Renal cortex interstitium (tissue), 11 donors: ENCODE data around the gene DCUN1D3. TPM values are rescaled to one million over a fixed set of nuclear protein-coding genes. Genes with fewer than 3 reads are reported as not detected.

Experiments
- DNase-seq, 11 donors: peaks; one replicate each; pipeline ENCODE4 v3.0.0-alpha.2; 2013; ENCODE audit warnings: low read depth in 9 of 11, low spot score in 4 of 11; ENCODE audit errors: extremely low read depth in 1 of 11
- polyA plus RNA-seq, 3 donors: library from polyadenylated mRNA; unstranded; fragments of 120-200 nt; gene quantifications; one replicate each; pipeline ENCODE4 v1.2.1, GENCODE V29; 2013; ENCODE audit not compliant: insufficient read length in 3 of 3

DCUN1D3 gene
- polyA plus RNA-seq, 3 donors: 8.4 to 11.0 (median 10.5) TPM

DNA sequence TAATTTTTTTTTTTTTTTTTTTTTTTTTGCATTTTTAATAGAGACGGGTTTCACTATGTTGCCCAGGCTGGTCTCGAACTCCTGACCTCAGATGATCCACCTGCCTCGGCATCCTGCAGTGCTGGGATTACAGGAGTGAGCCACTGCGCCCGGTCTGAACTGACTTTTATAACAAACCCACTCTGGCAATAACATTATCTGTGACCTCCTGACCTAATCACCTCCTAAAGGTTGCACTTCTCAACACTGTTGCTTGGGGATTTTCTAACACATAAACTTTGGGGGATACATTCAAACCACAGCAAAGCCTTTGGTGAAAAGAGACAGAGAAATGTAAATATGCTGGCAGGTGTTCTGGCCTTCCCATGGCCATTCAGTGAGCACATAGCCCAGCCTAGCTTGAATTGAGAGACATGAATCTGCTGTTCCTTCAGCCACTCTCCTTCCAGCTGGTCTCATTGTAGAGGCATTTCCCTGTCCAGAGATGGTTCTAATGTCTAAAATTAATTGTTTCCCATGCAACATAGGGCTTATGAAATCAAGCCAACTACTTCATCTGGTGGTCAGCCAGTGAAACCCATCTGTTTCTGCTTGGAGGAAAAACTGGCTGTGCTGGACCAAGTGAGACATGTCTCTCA, 28.7 kb upstream of the DCUN1D3 start:
- DNase-seq: no peak

DNA sequence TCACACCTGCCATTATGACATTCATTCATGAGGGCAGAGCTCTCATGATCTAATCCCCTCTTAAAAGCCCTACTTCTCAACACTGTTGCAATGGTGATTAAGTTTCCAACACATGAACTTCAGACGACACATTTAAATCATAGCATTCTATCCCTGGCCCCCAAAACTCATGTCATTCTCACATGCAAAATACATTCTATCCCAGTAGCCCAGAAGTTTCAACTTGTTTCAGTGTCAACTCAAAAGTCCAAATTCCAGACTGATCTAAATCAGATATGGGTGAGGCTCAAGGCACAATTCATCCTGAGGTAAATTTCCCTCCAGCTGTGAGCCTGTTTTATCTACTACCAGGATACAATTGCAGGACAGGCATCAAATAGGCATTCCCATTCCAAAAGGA, 25.6 kb upstream of the DCUN1D3 start:
- DNase-seq: no peak

DNA sequence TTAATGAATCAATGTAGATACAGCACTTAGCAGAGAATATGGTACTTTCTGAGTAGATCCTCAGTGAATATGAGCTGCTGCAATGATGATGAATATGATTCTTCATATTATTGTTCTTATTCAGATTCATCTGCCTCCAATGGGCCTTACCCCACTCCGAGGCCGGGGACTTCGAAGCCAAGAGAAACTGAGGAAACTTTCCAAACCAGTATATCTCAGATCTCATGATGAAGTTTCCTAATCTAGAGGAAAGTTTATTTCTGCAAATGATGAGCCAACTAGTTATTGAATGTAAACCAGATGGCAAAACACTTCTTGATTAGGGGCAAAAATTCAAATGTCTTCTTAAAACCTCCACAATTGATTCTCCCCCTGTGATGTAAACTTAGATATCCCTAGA, 23.7 kb upstream of the DCUN1D3 start:
- no peak for DNase-seq

DNA sequence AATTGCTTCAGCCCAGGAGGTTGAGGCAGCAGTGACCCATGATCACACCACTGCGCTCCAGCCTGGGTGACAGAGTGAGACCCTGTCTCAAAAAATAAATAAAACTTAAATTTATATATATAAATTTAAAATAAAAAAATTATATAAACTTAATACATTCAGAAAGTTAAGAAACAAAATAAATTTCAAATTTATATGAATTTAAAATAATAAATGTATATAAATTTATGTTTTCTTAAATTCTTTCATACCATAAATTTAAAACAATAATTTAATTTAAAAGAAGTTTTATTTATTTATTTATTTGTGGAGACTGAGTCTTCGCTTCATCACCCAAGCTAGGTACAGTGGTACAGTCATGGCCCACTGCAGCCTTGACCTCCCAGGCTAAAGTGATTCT, 20.6 kb upstream of the DCUN1D3 start:
- no peak for DNase-seq

DNA sequence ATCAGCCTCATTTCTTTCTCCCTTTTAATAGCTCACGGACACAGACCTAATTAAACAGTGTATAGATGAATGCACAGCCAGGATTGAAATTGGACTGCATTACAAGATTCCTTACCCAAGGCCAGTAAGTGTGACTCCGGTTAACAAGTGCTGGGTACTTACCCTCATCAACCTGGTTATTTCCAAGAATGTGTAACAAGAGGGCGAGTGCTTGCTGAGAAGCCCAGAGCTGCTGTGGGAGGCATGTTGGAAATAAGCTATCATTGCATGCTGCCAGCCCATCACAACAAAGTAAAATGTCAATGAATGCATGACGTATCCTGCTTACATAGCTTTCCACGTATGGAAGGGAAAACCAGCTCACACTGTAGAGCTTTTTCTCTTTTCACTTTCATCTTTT, 19.9 kb upstream of the DCUN1D3 start:
- no peak for DNase-seq

DNA sequence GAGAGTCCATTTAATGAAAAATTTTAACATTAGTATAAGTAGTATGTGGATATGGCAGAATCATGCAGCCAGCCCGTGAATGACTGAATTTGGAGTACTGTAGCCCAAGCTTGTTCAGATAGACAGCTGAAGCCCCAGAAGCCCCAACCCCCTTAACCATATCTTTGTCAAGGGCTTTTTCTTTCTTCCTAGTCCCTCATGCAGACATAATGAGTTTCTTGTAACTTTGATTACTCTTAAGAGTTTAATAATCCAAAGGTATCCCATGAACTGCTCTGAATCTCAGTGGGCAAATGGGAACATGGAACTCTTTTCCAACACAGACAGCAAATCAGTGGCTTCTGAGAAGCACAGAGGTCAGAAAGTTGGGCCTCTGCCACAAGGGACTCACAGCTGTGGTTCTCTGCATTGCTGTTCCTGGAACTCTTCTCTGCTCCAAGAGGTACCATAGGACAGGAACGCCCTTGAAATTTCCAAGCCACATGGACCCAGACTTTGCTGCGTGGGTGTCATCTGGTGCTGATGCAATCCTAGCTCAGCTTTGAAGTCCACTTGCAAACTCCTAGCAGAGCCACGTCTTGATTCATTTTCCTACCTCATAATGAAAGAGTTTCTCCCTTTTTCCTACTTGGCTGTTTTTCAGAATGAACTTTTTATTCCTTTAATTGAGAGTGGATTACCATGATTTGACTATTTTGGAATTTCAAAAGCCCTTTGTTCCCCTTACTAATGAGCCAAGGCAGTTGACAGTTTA, 18.5 kb upstream of the DCUN1D3 start:
- DNase-seq: no peak

DNA sequence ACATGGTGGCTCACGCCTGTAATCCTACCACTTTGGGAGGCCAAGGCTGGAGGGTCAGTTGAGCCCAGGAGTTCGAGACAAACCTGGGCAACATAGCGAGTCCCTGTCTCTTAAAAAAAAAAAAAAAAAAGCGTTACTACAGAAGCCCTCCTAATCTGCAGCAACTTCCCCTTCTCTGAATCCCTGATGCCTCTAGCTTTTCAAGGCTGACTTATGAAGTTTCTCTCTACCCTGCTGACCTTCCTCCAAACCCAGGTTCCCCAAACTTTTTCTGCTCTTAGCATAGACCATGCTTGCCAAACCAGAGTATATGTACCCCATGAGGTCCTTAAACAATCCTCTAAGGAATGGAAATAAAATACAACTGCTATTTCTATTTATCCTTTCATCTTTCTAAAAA, 16.8 kb upstream of the DCUN1D3 start:
- DNase-seq: no peak

DNA sequence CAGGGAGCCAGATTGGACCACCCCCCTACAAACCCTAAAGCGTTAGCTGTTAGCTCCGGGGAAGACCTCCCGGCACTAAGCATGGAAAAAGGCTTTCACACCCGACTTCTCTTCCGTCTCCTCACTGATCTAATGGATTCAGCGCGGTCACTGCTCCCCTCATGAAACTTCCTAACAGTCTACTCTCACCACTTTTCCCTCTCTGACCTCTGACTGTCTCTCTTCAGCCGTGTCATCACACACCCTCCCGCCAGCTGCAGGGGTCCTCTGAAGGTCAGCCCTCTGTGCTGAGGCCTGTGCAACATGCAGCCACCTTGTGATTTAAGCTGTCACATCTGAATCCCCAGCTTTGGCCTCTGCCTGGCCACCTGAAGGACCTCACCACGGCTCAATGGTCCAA, 16.1 kb upstream of the DCUN1D3 start:
- DNase-seq: no peak

DNA sequence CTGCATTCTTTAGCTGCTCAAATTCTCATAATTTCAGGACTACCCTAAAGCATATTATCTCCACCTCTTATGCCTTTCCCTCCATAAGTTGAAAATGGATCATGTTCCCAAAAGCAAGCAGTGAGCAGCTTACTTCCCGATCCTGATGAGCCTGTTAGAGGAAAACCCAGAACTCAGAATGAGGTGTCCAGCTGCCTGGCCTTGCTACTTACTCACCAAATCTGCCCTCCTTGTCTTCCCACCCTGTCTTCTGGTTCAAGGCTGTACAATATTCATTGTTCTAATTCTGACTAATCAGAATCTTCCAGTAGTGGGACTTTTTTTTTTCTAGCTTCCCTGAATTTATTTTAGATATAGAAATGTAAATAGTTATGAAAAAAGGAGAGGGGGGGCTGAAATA, 11.2 kb upstream of the DCUN1D3 start:
- DNase-seq: no peak

DNA sequence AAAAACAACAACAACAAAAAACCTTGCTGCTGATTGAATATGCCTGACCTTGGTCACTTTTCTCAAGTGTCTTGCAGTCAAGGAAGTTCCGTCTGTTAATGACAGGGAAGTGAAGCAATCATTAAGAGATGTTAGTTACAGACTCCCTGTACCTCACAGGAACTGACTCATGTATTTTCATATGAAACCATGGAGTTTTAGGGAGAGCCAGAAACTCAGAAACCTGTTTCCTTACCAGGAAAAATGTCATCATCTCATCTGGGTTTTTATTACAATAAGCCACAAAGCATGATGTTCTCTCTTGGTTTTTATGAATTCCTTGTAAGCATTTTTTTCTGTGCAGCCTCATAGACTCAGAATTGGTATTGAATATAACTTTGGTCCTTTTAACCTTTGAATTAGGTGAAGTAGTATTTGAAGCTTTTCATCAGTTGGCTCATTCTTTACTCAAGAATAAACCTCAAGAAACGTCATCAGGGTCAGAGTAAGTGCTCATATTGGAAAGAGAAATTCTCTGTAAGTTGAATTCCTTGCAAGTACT, 10.7 kb upstream of the DCUN1D3 start:
- peak in 1 of 11 donors; percentile 19 for DNase-seq

DNA sequence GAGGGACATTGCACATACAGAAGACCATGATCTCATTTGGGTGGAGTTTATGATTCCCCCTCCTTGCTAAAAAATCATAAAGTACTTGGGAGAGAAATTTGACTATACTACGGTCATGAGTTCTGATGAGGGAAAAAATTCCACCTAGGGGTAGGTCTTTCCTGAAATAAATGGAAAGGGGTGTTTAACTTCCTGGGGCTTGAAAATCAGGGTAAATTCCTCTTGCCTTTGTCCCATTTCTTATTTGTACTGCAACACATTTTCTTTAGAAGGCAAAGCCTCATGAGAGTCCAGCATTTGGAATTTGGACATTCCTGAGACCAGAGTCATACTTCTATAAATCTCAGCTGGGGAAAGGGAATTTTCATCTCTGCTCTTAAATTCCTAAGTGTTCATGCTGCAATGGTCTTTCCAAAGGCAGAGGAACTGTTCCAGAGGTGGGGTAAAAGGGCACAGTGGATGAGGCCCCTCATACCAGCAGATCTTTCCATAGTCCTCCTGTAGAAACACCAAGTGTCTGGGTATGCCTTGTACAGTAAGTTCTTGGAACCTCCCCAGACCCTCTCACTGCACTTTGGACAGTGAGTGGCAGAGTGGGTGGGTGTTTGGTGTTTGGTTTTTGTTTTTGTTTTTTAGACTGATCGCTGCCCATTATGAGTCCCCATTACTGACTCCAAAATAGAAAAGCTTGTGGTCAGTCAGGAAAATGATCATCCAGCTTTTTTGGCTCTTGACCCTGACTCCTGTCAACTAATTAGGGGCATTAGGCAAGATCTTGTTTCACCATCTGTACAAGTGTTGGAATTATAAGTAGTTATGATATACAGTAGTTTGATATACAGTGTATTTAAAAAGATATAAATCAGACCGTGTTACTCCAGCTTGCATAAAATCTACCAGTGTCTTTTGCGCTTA, 6.4 kb upstream of the DCUN1D3 start:
- peak in 3 of 11 donors; percentile 38 to 75 (median 44) for DNase-seq

DNA sequence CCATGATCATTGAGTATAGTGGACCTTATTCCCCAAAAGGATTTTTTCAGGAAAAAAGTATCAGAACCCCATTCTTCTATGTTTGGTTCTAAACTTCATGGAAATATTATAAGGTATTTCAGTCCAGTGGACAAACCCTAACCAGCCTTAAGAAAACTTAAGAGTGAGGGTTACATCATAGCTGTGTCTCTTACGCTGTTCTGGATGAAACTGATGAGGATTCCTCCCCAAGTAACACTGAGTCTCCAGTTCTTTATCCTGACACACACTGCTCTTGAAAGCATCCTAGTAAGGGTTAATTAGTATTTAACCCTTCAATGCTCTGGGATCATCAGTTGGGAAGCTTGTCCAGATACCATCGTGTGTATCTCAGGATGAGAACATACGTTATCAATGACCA, 5.4 kb upstream of the DCUN1D3 start:
- DNase-seq: no peak

DNA sequence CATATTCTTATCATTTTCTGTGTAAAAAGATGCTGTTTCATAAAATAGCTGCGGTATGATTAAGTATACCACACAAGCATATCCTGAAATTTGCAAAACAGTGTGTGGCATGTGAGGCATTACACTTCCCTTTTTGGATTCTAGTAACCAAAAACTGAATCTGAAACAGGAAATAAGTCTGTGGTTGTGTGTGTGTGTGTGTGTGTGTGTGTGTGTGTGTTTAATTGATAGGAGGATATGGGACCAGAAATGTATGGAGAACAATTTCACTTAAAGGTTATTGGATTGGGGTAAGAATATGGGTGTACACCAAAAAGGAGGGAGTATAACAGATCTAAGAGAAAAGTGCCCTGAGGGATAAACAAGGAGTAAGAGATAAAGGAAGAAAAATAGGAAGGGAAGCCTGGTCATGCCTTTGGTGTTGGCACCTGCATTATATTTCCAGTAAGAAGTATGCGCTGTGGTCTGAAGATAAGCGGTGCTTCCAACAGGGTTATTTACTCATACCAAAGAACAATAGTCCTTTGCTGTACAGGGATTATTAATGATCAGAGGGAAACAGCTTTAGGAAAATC, 4.4 kb upstream of the DCUN1D3 start:
- DNase-seq: no peak

DNA sequence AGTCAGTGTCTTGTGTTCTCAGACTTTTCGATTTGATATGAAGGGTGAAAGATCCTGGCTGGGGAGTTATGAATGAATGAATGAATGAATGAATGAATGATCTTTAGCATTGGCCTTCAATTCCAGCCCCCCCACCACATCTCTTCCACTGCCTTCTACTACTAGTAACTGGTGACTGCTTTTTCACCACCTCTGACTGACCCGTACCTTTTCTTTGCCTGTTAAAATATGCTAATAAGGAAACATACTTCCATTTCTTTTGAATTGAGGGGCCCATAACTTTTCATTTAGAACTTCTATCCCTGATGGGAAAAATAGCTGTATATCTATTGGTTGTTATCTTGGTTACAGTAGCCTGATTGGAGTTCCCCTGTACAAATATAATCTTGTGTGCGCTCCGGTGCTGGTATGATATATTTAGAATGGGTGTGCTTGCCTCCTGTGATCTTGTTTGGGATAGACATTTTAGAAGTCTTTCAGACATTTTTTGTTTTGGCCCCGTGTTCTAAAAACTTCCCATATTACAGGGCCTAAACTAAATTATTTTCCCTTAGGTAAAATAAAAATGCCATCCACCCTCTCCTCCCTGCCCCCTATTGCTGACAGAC, 3.8 kb upstream of the DCUN1D3 start:
- no peak for DNase-seq

DNA sequence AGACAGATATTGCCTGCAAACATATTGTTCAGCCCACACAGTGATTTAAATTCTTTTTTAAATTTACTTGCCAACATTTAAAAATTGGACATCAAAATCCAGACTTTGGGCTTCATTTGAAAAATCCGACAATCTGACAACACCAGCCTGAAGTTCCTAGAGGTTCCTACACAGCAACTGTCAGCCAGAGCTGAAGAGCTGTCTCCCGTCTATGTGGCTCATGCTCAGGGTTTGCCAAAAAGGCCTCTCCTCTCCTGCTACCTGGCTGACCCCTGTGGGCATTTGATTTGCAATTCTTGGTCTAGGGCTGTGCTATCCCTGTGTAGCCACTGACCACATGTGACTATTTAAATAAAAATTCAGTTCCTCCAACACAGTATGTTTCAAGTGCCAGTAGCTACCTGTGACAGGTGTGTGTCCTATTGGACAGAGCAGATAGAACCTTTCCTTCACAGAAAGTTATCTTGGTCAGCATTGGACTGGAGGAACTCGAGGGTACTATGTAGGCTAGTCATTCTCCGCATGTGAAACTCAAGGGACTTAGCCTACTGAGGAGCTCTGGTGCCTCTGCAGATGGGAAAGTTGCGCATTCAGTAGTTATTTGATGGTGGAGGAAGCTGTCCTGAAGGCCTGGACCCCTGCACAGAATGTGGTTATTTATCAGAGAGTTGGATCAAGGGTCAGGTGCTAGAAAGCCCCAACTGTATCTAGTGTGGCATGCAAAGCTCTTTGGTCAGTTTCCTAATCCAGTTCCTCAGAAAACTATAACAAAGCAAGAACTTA, 3.1 kb upstream of the DCUN1D3 start:
- no peak for DNase-seq

DNA sequence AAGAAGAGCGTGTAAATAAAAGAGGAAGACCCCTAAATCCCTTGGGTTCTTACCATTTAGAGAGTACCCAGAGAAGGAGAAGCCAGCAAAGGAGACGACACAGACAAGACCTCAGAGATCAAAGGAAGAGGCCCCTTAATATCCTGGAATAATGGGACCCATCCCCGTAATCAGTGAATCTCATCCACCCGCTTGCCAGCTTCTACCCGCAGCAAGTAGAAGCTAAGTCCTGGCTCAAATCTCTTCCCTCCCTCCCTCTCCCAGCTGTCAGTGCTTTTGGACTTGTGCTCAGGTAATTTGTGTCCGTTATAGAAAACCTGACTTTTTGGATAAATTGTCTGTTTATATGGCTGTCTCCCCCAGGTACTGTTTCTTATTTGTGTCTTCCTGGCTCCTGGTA, 2.3 kb upstream of the DCUN1D3 start:
- no peak for DNase-seq

DNA sequence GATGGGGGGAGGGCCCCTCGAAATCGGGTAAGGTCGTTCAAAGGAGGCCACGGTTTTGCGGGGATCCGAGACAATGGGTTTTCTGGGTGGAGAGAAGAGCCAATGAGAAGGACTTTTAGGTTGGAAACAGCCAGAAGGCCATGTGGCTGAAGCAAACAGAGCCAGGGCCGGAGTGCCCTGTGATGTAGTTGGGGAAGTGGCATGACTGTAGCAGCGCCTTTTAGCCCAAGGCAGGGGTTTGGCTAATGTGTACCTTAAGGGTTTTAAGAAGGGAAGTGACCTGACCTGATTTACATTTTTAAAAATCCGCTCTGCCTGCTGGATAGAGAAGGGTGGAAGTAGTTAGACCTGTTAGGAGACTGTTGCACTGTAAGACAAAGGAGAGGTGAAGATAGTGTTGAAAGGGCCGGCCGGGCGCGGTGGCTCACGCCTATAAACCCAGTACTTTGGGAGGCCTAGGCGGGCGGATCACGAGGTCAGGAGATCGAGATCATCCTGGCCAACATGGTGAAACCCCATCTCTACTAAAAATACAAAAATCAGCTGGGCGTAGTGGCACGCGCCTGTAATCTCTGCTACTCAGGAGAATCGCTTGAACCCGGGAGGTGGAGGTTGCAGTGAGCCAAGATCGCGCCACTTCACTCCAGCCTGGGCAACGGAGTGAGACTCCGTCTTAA, 1.4 kb upstream of the DCUN1D3 start:
- DNase-seq: peak in 2 of 11 donors; percentile 47 to 48

DNA sequence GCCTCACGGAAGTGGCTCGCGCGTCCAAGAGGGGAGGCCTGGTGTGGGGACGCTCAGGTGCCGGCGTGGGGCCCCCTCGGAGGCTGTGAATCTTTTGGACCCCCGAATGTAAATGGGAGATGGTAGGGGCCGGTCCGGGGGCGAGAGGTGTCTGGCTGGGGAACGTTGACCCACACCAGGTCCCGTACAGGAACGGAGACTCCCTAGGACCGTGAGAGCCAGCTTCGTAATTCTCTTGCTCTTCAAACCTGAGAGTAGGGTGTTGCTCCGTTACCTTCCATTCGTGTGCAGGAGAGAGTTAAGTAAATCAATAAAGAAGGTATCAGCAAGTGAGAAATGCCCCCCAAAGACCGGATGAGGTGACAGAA, 894 bp upstream of the DCUN1D3 start:
- DNase-seq: no peak
